Measurements from ENCODE around the gene GFAP.

DNA sequence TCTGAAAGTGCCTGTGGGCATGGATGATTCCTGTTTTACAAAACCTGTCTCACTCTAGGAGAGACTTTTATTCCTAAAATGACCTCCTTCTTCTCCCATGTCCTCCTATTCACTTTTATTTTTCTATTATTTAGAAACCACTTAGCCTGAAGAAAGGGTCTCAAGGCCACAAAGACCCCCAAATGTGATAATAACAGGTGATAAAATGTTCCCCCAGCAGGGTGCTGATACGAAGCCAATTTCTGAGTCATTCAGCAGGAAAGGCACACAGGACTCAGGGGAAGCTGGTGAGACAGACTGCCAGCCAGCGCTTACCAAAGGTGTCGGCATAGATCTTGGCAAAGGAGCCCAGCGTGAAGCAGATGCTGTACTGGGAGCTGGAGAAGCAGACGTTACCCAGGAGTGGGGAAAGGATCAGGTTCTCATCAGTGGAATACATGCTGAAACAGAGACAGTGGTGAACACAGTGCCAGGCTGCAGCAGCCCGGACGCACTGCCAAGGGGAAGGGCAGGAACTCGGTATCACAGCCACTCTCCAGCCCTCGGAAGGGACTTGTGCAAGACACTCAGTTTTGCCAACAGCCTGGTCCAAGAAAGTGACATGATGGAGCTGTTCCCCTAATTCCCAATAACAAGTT, 43.0 kb downstream of the GFAP start:
- TF ChIP-seq YY1 (IDR thresholded peaks at IDR 0.05; ENCODE audit: insufficient read depth, insufficient read length) = no peak
- no peak for TF ChIP-seq ZNF274 (IDR thresholded peaks at IDR 0.05; ENCODE audit: low read depth, low read length)
- no peak for TF ChIP-seq SUZ12 (IDR thresholded peaks at IDR 0.05; ENCODE audit: extremely low read depth, insufficient read depth, insufficient read length)
